IMR-90 (cell line): ENCODE measurements around the gene MGAT5. TPM values are rescaled to one million over a fixed set of nuclear protein-coding genes. Genes with fewer than 3 reads are reported as not detected.

Experiments used
- ATAC-seq: fragments of 200-7000 bp; cut with Tn5 transposase; 2 replicates; pipeline ENCODE4 v1.9.1; 2020; ENCODE audit warnings: low read depth, mild to moderate bottlenecking, moderate library complexity
- BruUV-seq: library from RNA; stranded (reverse); fragments of 400-500 nt; replicated peaks from 2 replicates; lab custom pipeline; 2021; lab: Mats Ljungman, UMichigan
- CTCF ChIA-PET: fragments of 300-600 bp; formaldehyde crosslinking; extraction: SDS; loops from one replicate; lab custom pipeline; 2021; ENCODE audit warnings: antibody characterized with exemption; lab: Yijun Ruan, JAX
- POLR2A ChIA-PET: fragments of 300-600 bp; sonication (Branson Sonifier 250); formaldehyde crosslinking; loops from one replicate; lab custom pipeline; 2022; ENCODE audit warnings: antibody characterized with exemption; ENCODE audit not compliant: unreplicated experiment; lab: Charles Lee
- DNase-seq: peaks from one replicate; pipeline ENCODE4 v3.0.0; 2013
- H2AFZ ChIP-seq: replicated peaks from 2 replicates; pipeline ENCODE3; 2013; ENCODE audit warnings: low read length, mild to moderate bottlenecking; ENCODE audit not compliant: poor library complexity
- H2AK5ac ChIP-seq: 2 replicates; pipeline ENCODE4 v1.6.1; 2013; ENCODE audit warnings: low read depth, low read length, inconsistent platforms
- H2AK9ac ChIP-seq: replicated peaks from 2 replicates; pipeline ENCODE3; 2013; ENCODE audit warnings: mild to moderate bottlenecking, low read depth, low read length, moderate library complexity; ENCODE audit not compliant: poor library complexity
- H2BK120ac ChIP-seq: 2 replicates; pipeline ENCODE4 v1.6.1; 2013; ENCODE audit warnings: low read depth, low read length, inconsistent platforms
- H2BK15ac ChIP-seq: 3 replicates; pipeline ENCODE4 v1.6.1; 2013; ENCODE audit warnings: low read depth, low read length, inconsistent platforms
- H2BK20ac ChIP-seq: 2 replicates; pipeline ENCODE4 v1.6.1; 2013; ENCODE audit warnings: low read depth, mild to moderate bottlenecking, inconsistent platforms, low read length, moderate library complexity
- H2BK5ac ChIP-seq: 2 replicates; pipeline ENCODE4 v1.6.1; 2013; ENCODE audit warnings: mild to moderate bottlenecking, low read depth, low read length, inconsistent platforms; ENCODE audit not compliant: poor library complexity, severe bottlenecking
- H3K14ac ChIP-seq: replicated peaks from 2 replicates; pipeline ENCODE4 v1.6.1; 2013; ENCODE audit warnings: low read depth, low read length, inconsistent platforms
- H3K18ac ChIP-seq: 2 replicates; pipeline ENCODE4 v1.6.1; 2013; ENCODE audit warnings: low read depth, low read length, control low read depth
- H3K23ac ChIP-seq: 2 replicates; pipeline ENCODE4 v1.6.1; 2013; ENCODE audit warnings: low read depth, low read length, inconsistent platforms
- H3K27ac ChIP-seq: 2 replicates; pipeline ENCODE4 v1.5.1; 2013; ENCODE audit warnings: mild to moderate bottlenecking, control low read depth, low read length; ENCODE audit not compliant: insufficient read depth
- H3K27me3 ChIP-seq: 2 replicates; pipeline ENCODE4 v1.6.1; 2013; ENCODE audit warnings: low read length; ENCODE audit not compliant: control insufficient read depth, insufficient read depth
- H3K36me3 ChIP-seq: 2 replicates; pipeline ENCODE4 v1.6.1; 2013; ENCODE audit warnings: low read length, mixed read lengths; ENCODE audit not compliant: control insufficient read depth, insufficient read depth
- H3K4ac ChIP-seq: 2 replicates; pipeline ENCODE4 v1.6.1; 2013; ENCODE audit warnings: low read depth, low read length, inconsistent platforms
- H3K4me1 ChIP-seq: 2 replicates; pipeline ENCODE4 v1.6.1; 2013; ENCODE audit warnings: low read length, mixed read lengths; ENCODE audit not compliant: control insufficient read depth, insufficient read depth
- H3K4me2 ChIP-seq: 2 replicates; pipeline ENCODE4 v1.6.1; 2013; ENCODE audit warnings: low read depth, mild to moderate bottlenecking, control low read depth, low read length, moderate library complexity
- H3K4me3 ChIP-seq: 2 replicates; pipeline ENCODE4 v1.5.1; 2013; ENCODE audit warnings: low read depth, mild to moderate bottlenecking, control low read depth, low read length, moderate library complexity; ENCODE audit not compliant: insufficient read depth
- H3K56ac ChIP-seq: 2 replicates; pipeline ENCODE4 v1.6.1; 2013; ENCODE audit warnings: low read length, inconsistent platforms; ENCODE audit not compliant: insufficient read depth; ENCODE audit errors: extremely low read depth
- H3K79me1 ChIP-seq, 2 experiments: 2 replicates each; pipeline ENCODE4 v1.6.1; 2013; ENCODE audit warnings: low read length in 2 of 2, inconsistent platforms in 1 of 2, low read depth in 1 of 2
- H3K9ac ChIP-seq: 2 replicates; pipeline ENCODE4 v1.6.1; 2013; ENCODE audit warnings: low read depth, low read length, control low read depth
- H3K9me1 ChIP-seq: 2 replicates; pipeline ENCODE4 v1.6.1; 2013; ENCODE audit warnings: low read length, inconsistent platforms; ENCODE audit not compliant: insufficient read depth
- H3K9me3 ChIP-seq: 2 replicates; pipeline ENCODE4 v1.6.1; 2013; ENCODE audit warnings: low read length; ENCODE audit not compliant: control insufficient read depth, insufficient read depth
- H4K20me1 ChIP-seq: 2 replicates; pipeline ENCODE4 v1.6.1; 2013; ENCODE audit warnings: low read length, inconsistent platforms; ENCODE audit not compliant: insufficient read depth
- H4K5ac ChIP-seq: 2 replicates; pipeline ENCODE4 v1.6.1; 2013; ENCODE audit warnings: mild to moderate bottlenecking, low read depth, low read length, control low read depth
- H4K8ac ChIP-seq, 2 experiments: 2 replicates each; pipeline ENCODE4 v1.6.1; 2013; ENCODE audit warnings: low read depth in 2 of 2, low read length in 2 of 2, control low read depth in 1 of 2, inconsistent platforms in 1 of 2
- H4K91ac ChIP-seq: 2 replicates; pipeline ENCODE4 v1.6.1; 2013; ENCODE audit warnings: low read depth, low read length, inconsistent platforms; ENCODE audit not compliant: insufficient read depth
- CEBPB ChIP-seq: IDR thresholded peaks from 2 replicates; pipeline ENCODE4 v1.6.1; 2012; ENCODE audit warnings: low read depth, low read length, improper control_type of control experiment
- CHD1 ChIP-seq: IDR thresholded peaks from 2 replicates; pipeline ENCODE4 v1.6.1; 2012; ENCODE audit warnings: low read depth, low read length, improper control_type of control experiment
- MAZ ChIP-seq: IDR thresholded peaks from 2 replicates; pipeline ENCODE4 v1.6.1; 2012; ENCODE audit warnings: low read depth, mild to moderate bottlenecking, low read length, improper control_type of control experiment, moderate library complexity, borderline replicate concordance
- RAD21 ChIP-seq: IDR thresholded peaks from 2 replicates; pipeline ENCODE4 v1.6.1; 2012; ENCODE audit warnings: low read length, improper control_type of control experiment
- RCOR1 ChIP-seq: IDR thresholded peaks from 2 replicates; pipeline ENCODE4 v1.6.1; 2012; ENCODE audit warnings: mild to moderate bottlenecking, low read length, improper control_type of control experiment; ENCODE audit not compliant: insufficient replicate concordance
- SMC3 ChIP-seq: fragments of 150-350 bp; IDR thresholded peaks from 2 replicates; pipeline ENCODE4 v1.6.1; 2016; ENCODE audit warnings: low read depth, mild to moderate bottlenecking, antibody characterized with exemption, low read length, moderate library complexity
- WGBS, 2 experiments: methylation state at CpG; one replicate each; pipeline versions ENCODE4 v1.1.5 to v1.1.7; 2013; ENCODE audit warnings: missing lambda C conversion rate in 2 of 2; ENCODE audit not compliant: insufficient read length in 1 of 2; ENCODE audit errors: extremely low coverage in 2 of 2; 5-methylcytosine and 5-hydroxymethylcytosine counted together
- dilution Hi-C: fragments of 300-500 bp; cut with HindIII; formaldehyde crosslinking; loops from one replicate; pipeline ENCODE4 v1.14.3; 2018; ENCODE audit warnings: low sequenced_read_pairs; ENCODE audit not compliant: unreplicated experiment
- in situ Hi-C: fragments of 300-500 bp; cut with MboI; formaldehyde crosslinking; loops from 3 replicates; pipeline ENCODE4 v1.14.3; 2019; ENCODE audit warnings: low sequenced_read_pairs, inconsistent platforms, mixed read lengths
- intact Hi-C: fragments of 100-400 bp; cut with micrococcal nuclease; formaldehyde crosslinking; loops from 2 replicates; pipeline ENCODE4 v1.10.0; 2022
- polyA plus RNA-seq, 3 experiments: library from polyadenylated mRNA; depleted of rRNA; stranded (reverse); fragments of >200 nt; gene quantifications; 2 replicates each; pipeline ENCODE4 v1.2.3, GENCODE V29; 2012; ENCODE audit warnings: low replicate concordance in 1 of 3
- total RNA-seq: library from RNA; depleted of rRNA; stranded (reverse); fragments of >200 nt; gene quantifications from 2 replicates; pipeline ENCODE4 v1.2.3, GENCODE V29; 2012
- TF ChIP-seq, protein P1 (sequence below): conservative IDR thresholded peaks from 2 replicates; pipeline ENCODE4 v1.5.1; 2012; ENCODE audit warnings: mild to moderate bottlenecking, low read depth, low read length, improper control_type of control experiment
- TF ChIP-seq, protein P2 (sequence below): fragments of 150-350 bp; IDR thresholded peaks from 2 replicates; pipeline ENCODE4 v1.6.1; 2017; ENCODE audit warnings: mild to moderate bottlenecking, antibody characterized with exemption, low read length, low read depth

MGAT5 gene
- total and polyA plus RNA-seq, 2 of the 4 experiments (the other 2 are of a cell fraction), result 22.9 to 59.9 TPM

DNA sequence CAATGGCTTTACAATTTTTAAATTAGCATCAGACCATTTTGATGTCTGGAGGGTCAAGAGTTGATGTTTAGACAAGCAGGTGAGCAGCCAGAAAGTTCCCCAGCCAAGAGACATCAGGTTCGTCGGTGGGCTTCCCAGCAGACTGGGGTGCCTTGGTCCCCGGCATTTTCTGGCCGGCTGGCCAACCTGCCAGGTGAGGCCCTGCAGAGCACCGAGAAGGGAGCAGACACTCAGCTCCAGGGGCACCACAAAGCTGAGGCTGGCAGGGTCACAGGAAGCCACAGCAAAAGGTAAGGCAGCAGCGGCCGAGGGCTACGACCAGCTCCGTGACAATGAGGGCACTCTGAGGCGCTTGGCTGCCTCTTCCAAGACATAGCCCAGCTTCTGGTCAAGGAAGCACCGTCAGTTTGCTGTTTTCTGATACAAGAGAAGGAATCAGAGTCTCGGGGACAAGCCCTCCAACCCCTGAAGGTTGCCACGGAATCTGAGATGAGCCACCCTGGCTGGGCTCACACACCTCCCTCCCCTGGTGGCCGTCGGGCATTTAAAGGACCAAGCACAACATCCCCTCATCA, 229.0 kb downstream of the MGAT5 start:
- H3K9ac ChIP-seq, result no peak overlapping the region
- H3K9me3 ChIP-seq, result no peaks in the 10 kb centered on the region; the same call in 1 of the 2 replicates
- H4K20me1 ChIP-seq, result no peaks in the 10 kb centered on the region
- TF ChIP-seq, protein P1, sequence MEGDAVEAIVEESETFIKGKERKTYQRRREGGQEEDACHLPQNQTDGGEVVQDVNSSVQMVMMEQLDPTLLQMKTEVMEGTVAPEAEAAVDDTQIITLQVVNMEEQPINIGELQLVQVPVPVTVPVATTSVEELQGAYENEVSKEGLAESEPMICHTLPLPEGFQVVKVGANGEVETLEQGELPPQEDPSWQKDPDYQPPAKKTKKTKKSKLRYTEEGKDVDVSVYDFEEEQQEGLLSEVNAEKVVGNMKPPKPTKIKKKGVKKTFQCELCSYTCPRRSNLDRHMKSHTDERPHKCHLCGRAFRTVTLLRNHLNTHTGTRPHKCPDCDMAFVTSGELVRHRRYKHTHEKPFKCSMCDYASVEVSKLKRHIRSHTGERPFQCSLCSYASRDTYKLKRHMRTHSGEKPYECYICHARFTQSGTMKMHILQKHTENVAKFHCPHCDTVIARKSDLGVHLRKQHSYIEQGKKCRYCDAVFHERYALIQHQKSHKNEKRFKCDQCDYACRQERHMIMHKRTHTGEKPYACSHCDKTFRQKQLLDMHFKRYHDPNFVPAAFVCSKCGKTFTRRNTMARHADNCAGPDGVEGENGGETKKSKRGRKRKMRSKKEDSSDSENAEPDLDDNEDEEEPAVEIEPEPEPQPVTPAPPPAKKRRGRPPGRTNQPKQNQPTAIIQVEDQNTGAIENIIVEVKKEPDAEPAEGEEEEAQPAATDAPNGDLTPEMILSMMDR, result no peak
- TF ChIP-seq MAZ (no peak), RCOR1 (no peak), CEBPB (no peak), SMC3 (no peak), RAD21 (no peak), CHD1 (no peak)
- TF ChIP-seq, protein P2, sequence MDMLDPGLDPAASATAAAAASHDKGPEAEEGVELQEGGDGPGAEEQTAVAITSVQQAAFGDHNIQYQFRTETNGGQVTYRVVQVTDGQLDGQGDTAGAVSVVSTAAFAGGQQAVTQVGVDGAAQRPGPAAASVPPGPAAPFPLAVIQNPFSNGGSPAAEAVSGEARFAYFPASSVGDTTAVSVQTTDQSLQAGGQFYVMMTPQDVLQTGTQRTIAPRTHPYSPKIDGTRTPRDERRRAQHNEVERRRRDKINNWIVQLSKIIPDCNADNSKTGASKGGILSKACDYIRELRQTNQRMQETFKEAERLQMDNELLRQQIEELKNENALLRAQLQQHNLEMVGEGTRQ, result no peak
- no peaks in the 10 kb centered on the region for H3K79me1 ChIP-seq
- no peak overlapping the region for H4K91ac ChIP-seq
- no peaks in the 10 kb centered on the region for H3K9me1 ChIP-seq
- intact Hi-C loops (no loop called here), dilution Hi-C loops (no loop called here), in situ Hi-C loops (no loop called here)
- H3K4me3 ChIP-seq, result no peak overlapping the region
- no TSS peak for BruUV-seq
- no peak overlapping the region for H2BK5ac ChIP-seq
- H3K4ac ChIP-seq, result no peak overlapping the region
- ATAC-seq (no peak), DNase-seq (no peak)
- WGBS, 2 experiments, result 79% methylated on average over 11 of the region's 15 CpGs; no CpG with 5 or more reads in 1 of the 2 experiments
- no peak overlapping the region for H2AK9ac ChIP-seq
- H3K4me1 ChIP-seq, result no peaks in the 10 kb centered on the region
- H3K14ac ChIP-seq, result no peak overlapping the region
- peaks cover 10% of the 10 kb centered on the region; the same call in 1 of the 2 replicates for H3K27me3 ChIP-seq
- H2BK15ac ChIP-seq, result no peak overlapping the region
- no peak overlapping the region for H4K5ac ChIP-seq
- H3K4me2 ChIP-seq, result no peak overlapping the region
- no peak overlapping the region for H2AK5ac ChIP-seq
- CTCF ChIA-PET, result no interaction called here
- no peak overlapping the region for H2BK20ac ChIP-seq
- no peak overlapping the region for H3K18ac ChIP-seq
- H3K56ac ChIP-seq, result no peak overlapping the region
- H4K8ac ChIP-seq, result no peak overlapping the region
- H2BK120ac ChIP-seq, result no peak overlapping the region
- H3K23ac ChIP-seq, result no peak overlapping the region
- POLR2A ChIA-PET, result no interaction called here
- H3K36me3 ChIP-seq, result no peaks in the 10 kb centered on the region
- no peak overlapping the region for H2AFZ ChIP-seq
- H3K27ac ChIP-seq, result no peak overlapping the region
